ENCODE measurements around the gene SYNM.
"Not testable (repeated sequence)": the region's sequence is repeated elsewhere in the genome, so short reads cannot be mapped to it uniquely, and the experiment has no call there.

Gene SYNM, protein sequence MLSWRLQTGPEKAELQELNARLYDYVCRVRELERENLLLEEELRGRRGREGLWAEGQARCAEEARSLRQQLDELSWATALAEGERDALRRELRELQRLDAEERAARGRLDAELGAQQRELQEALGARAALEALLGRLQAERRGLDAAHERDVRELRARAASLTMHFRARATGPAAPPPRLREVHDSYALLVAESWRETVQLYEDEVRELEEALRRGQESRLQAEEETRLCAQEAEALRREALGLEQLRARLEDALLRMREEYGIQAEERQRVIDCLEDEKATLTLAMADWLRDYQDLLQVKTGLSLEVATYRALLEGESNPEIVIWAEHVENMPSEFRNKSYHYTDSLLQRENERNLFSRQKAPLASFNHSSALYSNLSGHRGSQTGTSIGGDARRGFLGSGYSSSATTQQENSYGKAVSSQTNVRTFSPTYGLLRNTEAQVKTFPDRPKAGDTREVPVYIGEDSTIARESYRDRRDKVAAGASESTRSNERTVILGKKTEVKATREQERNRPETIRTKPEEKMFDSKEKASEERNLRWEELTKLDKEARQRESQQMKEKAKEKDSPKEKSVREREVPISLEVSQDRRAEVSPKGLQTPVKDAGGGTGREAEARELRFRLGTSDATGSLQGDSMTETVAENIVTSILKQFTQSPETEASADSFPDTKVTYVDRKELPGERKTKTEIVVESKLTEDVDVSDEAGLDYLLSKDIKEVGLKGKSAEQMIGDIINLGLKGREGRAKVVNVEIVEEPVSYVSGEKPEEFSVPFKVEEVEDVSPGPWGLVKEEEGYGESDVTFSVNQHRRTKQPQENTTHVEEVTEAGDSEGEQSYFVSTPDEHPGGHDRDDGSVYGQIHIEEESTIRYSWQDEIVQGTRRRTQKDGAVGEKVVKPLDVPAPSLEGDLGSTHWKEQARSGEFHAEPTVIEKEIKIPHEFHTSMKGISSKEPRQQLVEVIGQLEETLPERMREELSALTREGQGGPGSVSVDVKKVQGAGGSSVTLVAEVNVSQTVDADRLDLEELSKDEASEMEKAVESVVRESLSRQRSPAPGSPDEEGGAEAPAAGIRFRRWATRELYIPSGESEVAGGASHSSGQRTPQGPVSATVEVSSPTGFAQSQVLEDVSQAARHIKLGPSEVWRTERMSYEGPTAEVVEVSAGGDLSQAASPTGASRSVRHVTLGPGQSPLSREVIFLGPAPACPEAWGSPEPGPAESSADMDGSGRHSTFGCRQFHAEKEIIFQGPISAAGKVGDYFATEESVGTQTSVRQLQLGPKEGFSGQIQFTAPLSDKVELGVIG (N-terminal part only)

DNA sequence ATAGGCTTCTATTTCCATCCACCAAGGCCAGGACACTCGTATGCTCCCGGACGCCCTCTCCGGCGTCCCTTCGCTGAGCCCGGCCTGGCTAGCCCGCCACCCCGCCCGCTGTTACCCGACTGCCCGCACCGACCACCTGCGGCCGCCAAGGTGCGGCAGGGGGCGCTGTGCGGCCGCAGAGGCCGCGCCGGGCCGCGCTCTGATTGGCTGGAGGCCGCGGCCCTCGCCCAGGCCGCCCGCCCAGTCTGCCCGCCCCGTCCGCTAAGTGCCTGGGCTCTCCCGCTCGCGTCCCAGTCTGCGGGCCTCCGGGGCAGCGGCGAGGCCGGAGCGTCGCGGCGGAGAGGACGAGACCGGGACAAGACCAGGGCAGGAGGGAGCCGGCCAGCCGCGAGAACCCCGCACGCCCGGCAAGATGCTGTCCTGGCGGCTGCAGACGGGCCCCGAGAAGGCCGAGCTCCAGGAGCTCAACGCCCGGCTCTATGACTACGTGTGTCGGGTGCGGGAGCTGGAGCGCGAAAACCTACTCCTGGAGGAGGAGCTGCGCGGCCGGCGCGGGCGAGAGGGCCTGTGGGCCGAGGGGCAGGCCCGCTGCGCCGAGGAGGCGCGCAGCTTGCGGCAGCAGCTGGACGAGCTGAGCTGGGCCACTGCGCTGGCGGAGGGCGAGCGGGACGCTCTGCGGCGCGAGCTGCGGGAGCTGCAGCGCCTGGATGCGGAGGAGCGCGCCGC is at the start of gene SYNM:
Gene SYNM (plus strand): TSS at position 293 of the 726 bp plus-strand sequence. CDS start 120 bp downstream, at position 413.
- DNase-seq (ENCODE audit: low spot score), result peak; percentile 78

DNA sequence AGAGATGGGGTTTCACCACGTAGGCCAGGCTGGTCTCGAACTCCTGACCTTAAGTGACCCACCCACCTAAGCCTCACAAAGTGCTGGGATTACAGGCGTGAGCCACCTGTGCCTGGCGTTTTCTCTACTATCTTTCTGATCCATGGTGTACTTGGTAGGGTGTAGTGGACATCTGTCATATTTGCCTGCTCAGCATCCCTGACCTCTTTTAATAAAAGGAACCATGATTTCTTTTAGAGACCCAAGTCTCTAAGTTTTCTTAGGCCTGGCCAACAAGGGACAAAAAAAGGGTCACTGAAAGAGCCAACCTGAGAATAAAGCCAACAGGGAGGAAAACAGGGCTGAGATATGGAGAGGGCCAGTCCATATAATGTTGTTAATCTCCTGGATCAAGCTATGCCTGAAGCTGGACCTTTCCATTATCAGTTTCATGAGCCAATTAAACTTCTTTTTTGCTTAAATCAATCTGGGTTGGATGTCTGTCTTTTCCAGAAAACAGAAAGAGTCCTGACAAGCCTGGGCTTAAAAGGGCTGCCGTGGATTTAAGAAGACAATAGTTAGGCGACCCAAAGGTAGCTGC is 49.2 kb upstream of the SYNM start:
- DNase-seq (ENCODE audit: low spot score), result no peak

DNA sequence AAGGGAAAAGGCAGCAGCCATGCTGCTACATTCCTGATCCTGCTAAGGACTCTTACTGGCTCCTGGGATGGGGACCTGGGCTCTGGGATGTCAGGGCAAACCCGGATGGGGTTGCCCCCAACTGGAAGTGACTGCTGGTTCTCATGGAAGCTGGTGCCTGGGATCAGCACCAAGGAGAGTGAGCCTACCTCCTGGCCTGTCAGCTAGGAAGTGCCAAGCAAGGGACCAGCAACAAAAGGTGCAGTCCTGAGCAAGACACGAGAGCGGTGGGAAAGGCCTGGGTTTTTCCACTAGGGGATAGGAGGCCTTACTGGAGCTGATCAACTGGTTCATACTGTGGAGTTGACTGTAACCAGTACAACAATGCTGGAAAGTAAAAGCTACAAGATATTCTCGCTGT is 47.9 kb upstream of the SYNM start:
- no peak for DNase-seq (ENCODE audit: low spot score)

- no peak for DNase-seq (ENCODE audit: low spot score)
Observed at GRCh38 chr15:99057697-99058420, 47.0 kb upstream of the SYNM start.

- DNase-seq (ENCODE audit: low spot score), result no peak
Observed at GRCh38 chr15:99058421-99058870, 46.4 kb upstream of the SYNM start.

GRCh38 chr15:99059010-99059981 is 45.6 kb upstream of the SYNM start:
- DNase-seq (ENCODE audit: low spot score), result peak; percentile 76

GRCh38 chr15:99060186-99060585 is 44.7 kb upstream of the SYNM start:
- not testable (repeated sequence) for DNase-seq (ENCODE audit: low spot score)

- no peak for DNase-seq (ENCODE audit: low spot score)
Observed at GRCh38 chr15:99062226-99062625, 42.7 kb upstream of the SYNM start.

DNA sequence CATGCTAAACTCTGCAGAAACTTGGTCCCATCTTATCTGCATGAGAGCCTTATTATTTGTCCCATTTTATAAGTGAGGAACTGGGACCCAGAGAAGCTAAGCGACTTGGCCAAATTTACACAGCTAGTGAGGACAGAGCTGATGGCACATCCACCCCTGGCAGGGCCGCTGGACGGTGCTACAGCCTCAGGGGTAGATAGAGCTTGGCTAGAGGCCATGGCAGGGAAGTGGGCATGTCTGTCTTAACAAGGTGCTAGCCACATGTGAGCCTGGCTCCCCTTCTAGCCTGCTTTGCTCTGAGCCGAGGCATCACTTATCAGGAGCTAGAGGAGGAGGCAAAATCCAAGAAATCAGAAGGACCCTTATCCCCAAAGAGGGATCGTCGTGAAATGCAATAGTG is 36.7 kb upstream of the SYNM start:
- no peak for DNase-seq (ENCODE audit: low spot score)

- no peak for DNase-seq (ENCODE audit: low spot score)
Observed at GRCh38 chr15:99070208-99070607, 34.7 kb upstream of the SYNM start.

GRCh38 chr15:99071091-99071680 is 33.7 kb upstream of the SYNM start:
- DNase-seq (ENCODE audit: low spot score), result no peak

DNA sequence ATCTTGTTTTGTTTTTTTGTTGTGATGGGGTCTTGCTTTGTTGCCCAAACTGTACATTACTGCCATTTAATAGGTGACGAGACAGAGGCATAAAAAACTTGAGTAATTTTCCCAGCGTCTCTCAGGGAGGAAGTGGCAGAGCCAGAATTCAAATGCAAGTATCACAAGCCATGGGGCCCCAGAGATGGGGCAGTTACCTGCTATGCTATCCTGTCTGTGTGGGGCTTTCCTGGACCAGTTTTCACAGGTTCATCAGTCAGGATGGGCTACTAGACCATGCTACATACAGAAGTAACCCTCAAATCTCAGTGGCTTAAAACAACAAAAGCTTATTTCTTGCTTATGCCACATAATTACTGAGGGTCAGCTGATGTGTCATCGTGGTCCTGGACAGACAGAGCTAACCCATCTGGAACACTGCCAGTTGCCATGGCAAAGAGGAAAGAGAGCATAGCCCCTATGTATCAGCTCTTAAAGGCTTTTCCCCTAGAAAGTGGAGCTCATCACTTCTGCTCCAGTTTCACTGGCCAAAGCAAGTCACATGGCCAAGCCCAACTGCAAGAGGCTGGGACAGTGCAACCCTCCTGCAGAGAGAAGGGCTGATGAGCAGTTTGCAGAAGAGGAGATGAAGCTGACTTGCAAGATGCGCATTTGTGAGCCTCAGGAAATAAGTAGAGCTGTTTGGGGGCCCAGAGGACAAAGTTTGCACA is 31.7 kb upstream of the SYNM start:
- DNase-seq (ENCODE audit: low spot score), result no peak

- no peak for DNase-seq (ENCODE audit: low spot score)
Observed at GRCh38 chr15:99074446-99074845, 30.4 kb upstream of the SYNM start.

DNA sequence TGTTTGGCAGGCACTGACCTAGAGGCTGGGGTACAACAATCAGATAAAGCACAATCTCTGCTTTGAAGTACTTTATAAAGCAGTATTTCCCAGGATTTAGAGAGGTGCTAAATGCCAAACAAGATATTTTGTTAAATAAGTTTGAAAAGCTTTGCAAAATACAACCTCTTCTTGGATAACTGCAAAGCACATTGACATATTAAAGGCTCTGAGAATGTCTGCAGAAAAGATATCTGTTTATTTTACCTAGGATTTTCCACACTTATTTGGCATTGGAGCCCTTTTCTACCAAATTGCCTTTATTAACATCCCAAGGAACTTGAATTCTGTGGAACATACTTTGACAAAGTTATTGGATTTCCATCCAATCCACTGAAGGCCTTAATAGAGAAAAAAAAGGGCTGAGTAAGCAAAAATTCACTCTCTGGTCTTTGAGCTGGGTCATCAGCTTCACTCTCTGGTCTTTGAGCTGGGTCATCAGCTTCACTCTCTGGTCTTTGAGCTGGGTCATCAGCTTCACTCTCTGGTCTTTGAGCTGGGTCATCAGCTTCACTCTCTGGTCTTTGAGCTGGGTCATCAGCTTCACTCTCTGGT is 29.7 kb upstream of the SYNM start:
- DNase-seq (ENCODE audit: low spot score), result not testable (repeated sequence)

- no peak for DNase-seq (ENCODE audit: low spot score)
Observed at GRCh38 chr15:99076109-99076508, 28.8 kb upstream of the SYNM start.

GRCh38 chr15:99076555-99077308 is 28.1 kb upstream of the SYNM start:
- DNase-seq (ENCODE audit: low spot score), result peak; percentile 38

DNA sequence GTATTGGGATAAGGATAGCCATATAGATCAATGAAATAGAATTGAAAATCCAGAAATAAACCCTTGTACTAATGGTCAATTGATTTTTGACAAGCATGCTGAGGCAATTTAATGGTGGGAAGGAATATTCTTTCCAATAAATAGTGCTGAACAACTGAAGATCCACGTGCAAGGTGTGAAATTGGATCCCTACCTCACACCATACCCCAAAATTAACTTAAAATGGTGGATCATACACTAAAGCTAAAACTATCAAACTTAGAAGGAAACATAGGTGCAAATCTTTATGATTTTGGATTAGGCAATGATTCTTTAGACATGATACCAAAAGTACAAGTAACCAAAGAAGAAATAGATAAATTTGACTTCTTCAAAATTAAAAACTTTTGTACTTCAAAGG is 22.1 kb upstream of the SYNM start:
- no peak for DNase-seq (ENCODE audit: low spot score)

Data from germinal center (tissue), 1 donor.